ENCODE results near the gene VEPH1.

Gene VEPH1

DNA sequence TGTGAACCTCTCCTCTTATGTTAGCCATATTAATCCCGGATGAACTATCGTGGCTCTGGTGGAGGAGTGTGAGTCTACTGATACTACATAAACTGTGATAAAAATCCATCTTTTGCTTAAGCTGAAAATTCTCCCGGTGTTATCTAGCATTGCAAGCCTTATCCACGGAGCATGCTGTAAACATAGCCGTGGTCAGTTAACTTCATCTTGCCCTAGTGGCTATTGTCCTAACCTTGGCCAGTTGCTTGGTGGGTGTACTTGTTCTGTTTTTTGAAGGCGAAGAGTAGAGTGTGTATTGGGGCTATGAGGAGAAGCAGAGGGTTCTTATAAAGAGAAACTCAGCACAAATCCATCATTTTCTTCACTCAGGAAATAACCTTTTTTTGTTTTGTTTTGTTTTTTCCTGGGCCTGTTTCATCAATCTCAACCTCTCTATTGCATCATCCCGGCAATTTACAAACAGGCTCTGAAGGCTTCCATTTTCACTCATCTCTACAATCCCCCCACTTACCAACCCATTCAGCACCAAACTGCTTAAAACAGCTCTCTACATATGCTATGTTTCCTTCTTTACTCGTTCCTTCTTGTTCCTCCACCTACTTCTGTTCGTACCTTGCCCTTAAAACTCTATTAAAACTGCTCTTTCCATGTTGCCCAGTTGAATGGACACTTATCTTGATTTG, 202.1 kb downstream of the VEPH1 start:
- TF ChIP-seq, protein P1, sequence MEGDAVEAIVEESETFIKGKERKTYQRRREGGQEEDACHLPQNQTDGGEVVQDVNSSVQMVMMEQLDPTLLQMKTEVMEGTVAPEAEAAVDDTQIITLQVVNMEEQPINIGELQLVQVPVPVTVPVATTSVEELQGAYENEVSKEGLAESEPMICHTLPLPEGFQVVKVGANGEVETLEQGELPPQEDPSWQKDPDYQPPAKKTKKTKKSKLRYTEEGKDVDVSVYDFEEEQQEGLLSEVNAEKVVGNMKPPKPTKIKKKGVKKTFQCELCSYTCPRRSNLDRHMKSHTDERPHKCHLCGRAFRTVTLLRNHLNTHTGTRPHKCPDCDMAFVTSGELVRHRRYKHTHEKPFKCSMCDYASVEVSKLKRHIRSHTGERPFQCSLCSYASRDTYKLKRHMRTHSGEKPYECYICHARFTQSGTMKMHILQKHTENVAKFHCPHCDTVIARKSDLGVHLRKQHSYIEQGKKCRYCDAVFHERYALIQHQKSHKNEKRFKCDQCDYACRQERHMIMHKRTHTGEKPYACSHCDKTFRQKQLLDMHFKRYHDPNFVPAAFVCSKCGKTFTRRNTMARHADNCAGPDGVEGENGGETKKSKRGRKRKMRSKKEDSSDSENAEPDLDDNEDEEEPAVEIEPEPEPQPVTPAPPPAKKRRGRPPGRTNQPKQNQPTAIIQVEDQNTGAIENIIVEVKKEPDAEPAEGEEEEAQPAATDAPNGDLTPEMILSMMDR (IDR thresholded peaks at IDR 0.05): no peak

DNA sequence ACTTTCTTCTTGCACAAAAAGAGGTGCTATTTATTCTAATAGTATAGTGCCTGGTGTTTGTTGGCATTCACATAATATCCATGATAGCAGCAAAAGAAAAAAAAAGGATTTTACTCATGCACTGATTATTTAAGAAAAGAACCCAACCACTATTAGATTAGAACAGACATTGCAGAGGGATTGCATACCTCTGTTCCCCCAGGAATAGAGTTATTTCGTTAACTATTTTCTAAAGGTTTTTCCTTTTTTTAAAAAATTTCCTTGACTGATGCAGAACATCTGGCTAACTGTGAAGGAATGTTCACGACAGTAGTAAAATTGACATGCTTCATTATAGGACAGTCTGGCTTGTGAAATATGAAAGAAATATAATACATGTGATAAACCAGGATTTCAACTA, 203.1 kb downstream of the VEPH1 start:
- TF ChIP-seq, protein P1 (IDR thresholded peaks at IDR 0.05): no peak

DNA sequence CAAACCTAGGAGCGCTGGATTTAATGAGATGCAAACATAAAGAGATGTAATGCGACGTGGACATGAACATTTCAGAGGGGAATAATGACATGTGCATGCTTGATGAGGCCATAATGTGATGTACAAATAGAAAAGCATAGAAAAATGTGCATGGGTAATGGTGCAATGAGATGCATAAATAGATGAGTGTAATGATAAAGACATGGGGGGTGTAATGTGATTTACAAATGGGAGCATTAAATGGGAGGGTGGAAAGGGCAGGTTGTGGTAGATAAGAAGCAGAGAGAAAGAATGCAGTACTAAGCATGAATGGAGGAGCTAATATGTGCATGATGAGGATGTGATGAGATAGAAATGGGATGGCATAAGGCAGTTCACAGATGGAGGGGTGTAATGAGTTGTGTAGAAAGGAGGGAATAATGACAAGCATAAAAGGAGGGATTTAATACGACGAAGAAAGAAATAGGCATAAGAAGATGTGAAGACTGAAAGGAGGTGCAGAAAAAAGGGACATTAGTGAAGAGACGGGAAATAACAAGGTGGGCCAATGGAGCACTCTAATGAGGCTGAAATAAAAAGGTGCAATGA, 205.8 kb downstream of the VEPH1 start:
- TF ChIP-seq, protein P1 (IDR thresholded peaks at IDR 0.05): no peak

DNA sequence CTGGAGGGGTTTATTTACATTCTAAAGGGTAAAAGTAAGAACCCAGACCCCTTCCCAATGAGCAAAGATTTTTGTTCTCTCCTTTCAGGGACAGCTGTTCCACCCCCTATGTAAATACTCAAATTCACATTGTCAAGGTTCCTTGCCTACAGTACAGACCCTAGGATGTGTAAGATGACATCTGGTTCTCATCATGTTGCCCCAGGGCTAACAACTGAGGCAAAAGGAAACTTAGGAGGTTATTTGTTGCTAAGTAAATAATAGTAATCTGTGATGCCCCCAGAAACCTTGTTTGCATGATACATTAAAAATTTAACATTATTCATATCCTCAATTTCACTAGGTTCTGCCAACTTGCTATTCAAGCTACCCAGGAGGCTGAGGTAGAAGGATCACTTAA, 208.3 kb downstream of the VEPH1 start:
- TF ChIP-seq, protein P1 (IDR thresholded peaks at IDR 0.05): no peak

DNA sequence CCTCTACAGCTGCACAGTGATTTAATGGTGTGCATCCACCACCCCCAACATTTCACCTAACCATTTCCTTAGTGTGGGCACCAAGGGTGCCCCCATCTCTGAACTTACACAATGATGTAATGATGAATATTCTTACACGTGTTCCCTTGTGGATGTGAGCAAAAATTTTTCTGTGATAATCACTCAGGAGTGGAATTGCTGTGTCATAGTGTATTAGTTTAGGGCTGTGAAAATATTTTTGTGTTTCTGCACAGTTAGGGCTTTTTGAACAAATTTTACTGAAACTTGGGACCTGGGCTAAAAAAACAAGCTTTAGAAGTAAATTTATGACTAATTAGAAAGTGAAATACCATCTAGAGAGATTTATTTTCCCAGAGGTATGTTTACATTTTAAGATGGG, 208.7 kb downstream of the VEPH1 start:
- TF ChIP-seq, protein P1 (IDR thresholded peaks at IDR 0.05): no peak

DNA sequence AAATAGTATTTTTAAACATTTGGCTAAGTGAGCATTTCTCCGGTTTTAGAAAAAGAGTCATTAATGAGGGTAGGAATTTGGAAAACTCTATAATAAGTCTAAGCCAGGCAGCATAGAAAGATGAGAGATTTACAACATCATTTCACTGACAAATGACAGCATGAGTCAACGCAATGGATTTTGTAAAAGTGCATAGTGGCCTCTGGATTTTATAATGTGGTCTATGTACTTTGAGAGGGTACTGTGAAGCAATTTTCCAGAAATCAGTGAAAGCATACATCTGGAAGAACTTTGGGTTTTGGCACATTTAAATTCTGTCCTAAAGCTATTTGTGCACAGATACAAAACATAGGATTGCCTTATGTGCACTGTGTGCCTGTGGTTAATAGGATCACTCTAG, 212.4 kb downstream of the VEPH1 start:
- TF ChIP-seq, protein P1 (IDR thresholded peaks at IDR 0.05): no peak

DNA sequence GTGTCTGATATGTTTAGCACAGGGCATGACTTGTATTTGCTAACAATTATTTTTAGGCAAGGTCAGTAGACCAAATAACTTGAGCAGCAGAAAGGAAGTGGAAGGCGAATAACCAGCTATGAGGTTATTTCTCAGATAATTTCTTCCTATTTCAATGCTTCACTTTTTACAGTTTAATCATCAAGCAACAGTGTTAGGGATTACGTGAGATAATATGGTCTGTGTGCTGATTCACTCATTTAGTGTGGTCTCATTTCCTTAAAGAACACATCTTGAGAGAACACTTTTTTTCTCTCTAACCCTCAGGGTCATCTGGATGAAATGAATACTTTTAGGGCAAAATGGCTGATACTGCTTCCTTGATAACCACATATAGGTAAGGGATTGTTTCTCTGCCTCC, 217.2 kb downstream of the VEPH1 start:
- TF ChIP-seq, protein P1 (IDR thresholded peaks at IDR 0.05): no peak

Measured in LNCAP (cell line).